Stimulated activated CD8-positive, alpha-beta memory T cell treated with anti-CD3 and anti-CD28 coated beads, Interleukin-12 subunit alpha, Interleukin-12 subunit beta, amount 100 ng/mL, for 24 hours (primary cell): ENCODE measurements around the gene RFPL1.
A peak's percentile ranks its signal among the peaks of the same experiment; 100 is the strongest.

Source experiments
- DNase-seq: peaks from one replicate; pipeline ENCODE4 v3.0.0-alpha.2; 2020; ENCODE audit errors: extremely low read depth

RFPL1 gene

GRCh38 chr22:29442976-29443375, 4.6 kb downstream of the RFPL1 start:
- DNase-seq: no peak

DNA sequence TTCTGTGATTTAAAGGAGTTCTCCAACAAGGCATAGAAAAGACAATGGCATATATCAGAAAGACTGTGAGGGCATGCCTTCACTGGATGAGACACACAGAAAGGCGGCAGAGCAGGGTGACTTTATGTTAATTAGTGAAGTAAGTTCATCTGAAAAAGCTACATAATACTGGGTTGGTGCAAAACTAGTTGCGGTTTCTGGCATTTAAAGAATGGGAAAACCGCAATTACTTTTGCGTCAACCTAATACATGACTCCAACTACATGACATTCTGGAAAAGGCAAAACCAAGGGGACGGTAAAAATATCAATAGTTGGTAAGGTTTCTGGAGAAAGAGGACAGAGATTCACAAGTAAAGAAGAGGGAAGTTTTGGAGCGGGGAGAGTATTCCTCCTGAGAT, 5.1 kb downstream of the RFPL1 start:
- no peak for DNase-seq

DNA sequence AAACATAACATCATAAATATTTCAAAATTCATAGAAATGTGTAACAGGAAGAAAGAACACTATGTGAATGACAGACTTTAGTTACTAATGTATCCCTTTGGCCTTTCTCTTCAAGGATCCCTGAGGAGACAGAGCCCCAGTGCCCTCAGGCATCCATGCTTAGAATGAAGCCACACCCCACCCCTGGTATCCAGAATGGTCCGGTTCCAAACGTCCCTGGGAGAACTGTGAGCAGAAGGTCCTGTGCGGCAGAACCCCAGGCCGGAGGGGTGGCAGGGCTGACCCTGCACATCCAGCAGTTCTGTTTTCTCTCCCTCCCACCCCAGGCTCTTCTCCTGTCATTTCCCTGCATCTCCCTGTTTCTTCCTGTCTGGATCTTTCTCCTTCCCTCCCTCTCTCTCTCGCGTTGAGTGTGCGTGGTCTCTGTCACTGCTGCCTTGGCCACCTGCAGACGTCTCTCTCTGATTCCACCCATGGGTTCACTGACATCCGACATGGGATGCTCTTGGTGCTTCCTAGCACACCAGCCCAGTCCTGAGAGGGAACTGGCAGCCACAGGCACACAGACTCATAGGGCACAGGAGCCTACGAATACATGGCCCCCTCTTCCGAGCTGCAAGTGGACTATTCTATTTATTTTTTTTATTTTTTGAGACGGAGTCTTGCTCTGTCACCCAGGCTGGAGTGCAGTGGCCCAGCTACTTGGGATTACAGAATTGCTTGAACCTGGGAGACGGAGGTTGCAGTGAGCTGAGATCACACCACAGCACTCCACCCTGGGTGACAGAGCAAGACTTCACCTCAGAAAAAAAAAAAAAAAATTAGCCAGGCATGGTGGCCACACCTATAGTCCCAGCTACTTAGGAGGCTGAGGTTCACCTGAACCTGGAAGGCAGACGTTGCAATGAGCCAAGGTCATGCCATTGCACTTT, 5.7 kb downstream of the RFPL1 start:
- DNase-seq: no peak

DNA sequence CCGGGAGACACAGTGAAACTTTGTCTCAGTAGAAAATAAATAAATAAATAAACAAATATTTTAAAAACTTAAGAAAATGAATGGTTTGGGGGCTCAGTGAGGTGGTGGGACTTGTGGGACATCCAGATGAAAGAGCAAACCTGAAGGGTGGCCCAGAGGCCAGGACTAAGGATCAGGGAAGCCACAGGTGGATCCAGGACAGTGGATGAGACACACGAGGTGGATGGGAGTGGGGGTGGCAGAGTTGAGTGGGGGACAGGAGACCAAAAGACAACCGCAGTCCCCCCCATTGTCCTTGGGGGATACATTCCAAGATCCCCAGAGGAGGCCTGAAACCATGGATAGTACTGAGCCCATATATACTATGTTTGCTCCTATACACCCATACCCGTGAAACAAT, 7.1 kb downstream of the RFPL1 start:
- no peak for DNase-seq

- DNase-seq: no peak
Observed at GRCh38 chr22:29447906-29448305, 9.5 kb downstream of the RFPL1 start.

- no peak for DNase-seq
Observed at GRCh38 chr22:29449296-29449875, 11.0 kb downstream of the RFPL1 start.

DNA sequence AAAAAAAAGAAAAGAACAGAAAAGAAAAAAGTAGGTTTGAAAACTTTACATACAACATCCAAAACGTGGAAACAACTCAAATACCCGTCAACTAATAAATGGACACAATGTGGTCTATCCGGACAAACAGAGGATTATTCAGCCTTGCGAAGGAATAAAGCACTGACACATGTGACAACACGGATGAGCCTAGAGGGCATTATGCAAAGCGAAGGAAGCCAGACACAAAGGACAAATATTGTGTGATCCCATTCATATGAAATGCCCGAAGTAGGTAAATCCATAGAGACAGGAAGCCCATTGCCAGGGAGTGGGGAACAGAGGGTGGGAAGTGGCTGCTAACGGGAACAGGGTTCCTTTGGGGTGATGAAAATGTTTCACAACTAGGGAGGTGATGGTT, 11.8 kb downstream of the RFPL1 start:
- DNase-seq: no peak

- no peak for DNase-seq
Observed at GRCh38 chr22:29451863-29452262, 13.5 kb downstream of the RFPL1 start.

- no peak for DNase-seq
Observed at GRCh38 chr22:29454276-29454675, 15.9 kb downstream of the RFPL1 start.

DNA sequence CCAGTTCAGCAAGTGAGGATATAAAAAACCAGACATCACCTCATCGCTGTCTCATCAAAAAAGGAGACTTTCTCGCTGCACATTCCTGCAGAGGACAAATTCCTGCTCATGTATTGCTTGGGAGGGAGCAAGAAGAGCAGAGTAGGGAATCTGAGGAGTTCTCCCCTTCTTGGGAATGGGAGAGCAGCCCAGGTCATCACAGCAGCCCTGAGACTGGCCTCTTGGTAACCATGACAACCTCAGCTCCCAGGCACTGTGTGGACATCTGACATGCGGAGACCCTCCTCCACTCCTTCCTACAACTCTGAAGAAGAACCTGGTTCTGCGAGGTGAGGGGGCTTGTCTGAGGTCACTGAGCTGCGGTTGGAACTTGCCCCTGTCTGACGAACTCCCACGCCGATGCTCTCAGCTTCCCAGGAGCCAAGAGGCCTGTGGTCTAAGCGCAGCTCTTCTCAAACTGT, 17.9 kb downstream of the RFPL1 start:
- DNase-seq: no peak

DNA sequence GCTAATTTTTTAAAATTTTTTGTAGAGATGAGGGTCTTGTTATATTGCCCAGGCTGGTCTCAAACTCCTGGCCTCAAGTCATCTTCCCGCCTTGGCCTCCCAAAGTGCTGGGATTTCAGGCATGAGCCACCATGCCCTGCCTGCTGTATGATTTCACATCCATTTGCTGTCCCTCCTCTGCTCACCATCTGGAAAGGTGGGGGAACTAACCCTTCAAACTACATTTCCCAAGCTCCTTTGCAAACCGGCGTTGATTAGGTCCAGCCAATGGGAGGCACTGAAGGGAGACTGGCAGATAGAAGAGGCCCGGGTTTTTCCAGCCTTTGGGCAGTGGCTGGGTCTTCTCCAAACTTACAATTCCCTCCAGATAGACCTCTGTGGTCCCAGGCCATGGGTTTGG, 19.3 kb downstream of the RFPL1 start:
- no peak for DNase-seq

- no peak for DNase-seq
Observed at GRCh38 chr22:29458551-29458950, 20.2 kb downstream of the RFPL1 start.

- no peak for DNase-seq
Observed at GRCh38 chr22:29459773-29460172, 21.4 kb downstream of the RFPL1 start.

DNA sequence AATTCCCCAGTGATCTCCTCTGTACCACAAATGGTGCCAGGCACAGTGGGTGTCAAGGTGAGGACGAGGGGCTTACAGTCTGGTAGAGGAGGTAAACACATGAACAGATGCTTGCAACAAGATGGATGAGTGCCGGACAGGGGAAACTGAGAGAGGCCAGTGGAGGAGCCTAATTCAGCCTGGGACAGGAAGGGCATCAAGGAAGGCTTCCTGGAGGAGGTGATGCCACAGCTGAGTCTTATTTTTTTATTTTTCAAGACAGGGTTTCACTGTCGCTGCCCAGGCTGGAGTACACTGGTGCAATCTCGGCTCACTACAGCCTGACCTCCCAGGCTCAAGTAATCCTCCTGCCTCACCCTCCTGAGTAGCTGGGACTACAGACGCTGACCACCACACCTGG, 22.9 kb downstream of the RFPL1 start:
- no peak for DNase-seq

DNA sequence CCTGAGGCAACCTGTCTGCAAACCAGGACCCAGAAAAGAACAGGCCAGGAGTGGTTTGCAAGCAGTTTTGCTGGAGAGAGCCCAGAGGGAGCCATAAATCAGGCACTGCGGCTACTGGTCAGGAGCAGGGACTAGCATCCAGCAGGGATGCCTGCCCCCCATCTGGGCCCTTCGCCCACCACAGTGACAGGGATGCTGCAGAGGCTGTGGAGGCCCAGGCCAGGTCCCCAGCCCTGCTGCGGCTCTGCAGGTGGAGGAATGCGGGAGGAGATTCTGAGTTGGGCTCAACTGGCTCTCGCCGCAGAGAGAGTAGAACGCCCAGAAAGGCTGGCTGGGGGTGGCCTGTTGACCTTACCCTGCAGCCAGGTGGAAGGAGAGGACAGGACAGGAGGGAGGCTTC, 25.2 kb downstream of the RFPL1 start:
- DNase-seq: no peak

DNA sequence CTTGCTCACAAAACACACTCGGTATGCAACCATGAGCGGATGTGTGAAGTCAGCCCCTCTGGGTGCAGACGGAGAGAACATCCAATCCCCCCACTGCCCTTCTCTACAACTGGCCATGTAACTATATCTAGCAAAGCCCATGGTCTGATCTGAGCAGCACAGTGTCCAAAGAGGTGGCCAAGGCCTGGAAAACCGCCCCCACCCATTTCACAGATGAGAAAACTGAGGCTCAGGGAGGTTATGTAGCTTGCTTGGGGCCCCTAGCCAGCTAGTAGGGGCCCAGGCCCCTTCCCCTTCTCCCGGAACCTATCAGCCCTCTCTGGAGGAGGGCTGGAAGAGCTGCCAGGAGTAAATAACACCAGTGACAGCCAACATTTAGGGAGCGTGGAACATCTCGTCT, 26.2 kb downstream of the RFPL1 start:
- no peak for DNase-seq

DNA sequence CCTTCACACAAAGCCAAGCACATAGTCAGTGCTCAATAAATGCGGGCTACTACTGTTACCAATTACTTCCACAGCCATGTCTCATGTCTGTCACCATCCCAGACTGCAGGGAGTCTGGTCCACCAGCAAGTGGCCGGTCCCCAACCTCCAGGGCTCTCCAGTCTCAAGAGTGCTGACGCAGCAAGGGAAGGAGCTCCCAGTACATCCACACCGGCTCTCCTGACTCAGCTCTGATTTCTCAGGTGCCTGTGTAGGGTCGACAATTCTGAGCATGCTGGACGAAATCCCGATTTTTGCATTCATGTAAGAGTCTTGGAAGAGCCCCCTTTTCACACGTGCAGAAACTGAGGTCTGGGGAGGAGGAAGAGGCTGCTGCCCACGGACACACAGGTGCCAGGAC, 31.4 kb downstream of the RFPL1 start:
- DNase-seq: no peak

DNA sequence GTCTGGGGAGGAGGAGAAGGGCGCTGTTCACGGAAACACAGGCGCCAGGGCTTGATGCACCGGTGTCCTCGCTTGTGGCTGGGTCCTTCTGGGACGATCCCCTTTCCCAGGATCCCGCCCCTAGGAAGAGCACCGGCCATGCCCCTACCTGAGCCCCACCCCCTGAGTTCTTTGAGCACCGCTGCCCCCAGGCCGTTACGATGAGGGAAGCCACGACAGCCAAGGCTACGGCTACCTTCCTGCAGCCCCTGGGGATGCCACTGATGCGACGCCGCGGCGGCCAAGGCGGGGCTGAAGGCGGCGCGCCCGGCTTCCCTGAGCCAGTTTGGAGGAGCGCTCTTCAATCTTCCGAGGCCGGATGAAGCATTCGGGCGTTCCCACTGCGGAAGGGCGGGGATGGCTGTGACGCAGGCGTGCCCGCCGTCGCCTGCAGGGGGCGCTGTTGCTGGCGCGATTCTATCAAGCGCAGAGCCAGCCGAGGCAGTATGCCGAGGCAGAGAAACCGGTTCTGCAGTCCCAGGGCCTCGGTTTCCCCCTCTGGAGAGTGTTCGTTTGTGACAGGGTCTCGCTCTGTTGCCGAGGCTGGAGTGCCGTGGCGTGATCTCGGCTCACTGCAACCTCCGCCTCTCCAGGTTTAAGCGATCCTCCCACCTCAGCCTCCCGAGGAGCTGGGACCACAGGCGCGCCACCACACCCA, 31.9 kb downstream of the RFPL1 start:
- DNase-seq: peak; percentile 27

DNA sequence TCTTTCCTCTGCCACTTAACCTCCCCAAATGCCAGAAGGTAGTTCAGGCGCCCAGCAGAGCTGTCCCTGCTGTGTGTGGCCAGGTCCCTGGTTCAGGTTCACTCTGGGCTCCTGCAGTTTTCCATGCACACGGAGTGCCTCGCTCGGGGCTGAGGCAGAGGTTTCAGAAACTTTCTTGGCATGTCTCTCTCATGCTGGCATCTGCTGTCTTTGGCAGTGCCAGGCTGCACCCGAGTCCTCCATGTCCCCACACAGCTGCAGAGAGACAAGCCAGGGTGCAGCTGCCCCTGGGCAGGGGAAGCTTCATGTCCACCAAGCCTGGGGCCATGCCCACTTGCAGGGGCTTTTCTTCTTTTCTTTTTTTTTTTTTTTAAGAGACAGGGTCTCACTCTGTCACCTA, 34.6 kb downstream of the RFPL1 start:
- no peak for DNase-seq

DNA sequence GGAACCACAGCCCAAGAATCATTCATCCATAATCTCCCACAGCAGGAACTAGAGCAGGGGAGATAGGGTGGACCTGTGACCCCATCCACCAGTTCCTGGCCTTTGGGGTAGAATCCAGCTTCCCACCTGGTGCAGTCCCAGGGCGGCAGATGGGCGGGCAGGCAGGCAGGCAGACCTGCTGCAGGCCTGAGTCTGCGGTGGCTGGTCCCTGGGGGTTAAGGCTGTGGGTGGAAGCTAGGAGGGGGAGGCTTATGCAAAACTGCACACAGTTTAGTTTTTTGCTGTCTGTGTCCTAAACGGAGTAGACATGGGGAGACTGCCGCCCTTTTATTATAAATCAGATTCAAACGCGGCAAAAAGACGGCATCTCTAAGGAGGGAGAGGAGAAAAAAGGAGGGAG, 37.2 kb downstream of the RFPL1 start:
- no peak for DNase-seq

DNA sequence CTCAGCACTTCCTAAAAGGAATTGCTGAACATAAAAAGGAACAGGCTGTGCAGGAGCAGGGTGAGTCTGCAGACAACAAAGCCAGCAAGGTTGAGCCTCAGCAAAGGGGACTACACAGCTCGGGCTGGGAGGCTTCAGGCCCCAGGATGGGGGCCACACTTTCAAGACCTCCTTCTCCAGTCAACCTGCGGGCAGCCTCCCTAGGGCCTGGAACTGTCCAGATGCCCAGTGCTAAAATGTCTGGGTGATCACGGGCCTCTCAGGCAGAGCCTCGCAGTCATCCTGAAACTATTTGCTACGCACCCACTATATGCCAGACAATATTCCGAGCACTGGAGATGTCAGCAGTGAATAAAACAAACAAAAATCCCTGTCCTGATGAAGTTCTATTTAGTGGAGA, 37.7 kb downstream of the RFPL1 start:
- no peak for DNase-seq

DNA sequence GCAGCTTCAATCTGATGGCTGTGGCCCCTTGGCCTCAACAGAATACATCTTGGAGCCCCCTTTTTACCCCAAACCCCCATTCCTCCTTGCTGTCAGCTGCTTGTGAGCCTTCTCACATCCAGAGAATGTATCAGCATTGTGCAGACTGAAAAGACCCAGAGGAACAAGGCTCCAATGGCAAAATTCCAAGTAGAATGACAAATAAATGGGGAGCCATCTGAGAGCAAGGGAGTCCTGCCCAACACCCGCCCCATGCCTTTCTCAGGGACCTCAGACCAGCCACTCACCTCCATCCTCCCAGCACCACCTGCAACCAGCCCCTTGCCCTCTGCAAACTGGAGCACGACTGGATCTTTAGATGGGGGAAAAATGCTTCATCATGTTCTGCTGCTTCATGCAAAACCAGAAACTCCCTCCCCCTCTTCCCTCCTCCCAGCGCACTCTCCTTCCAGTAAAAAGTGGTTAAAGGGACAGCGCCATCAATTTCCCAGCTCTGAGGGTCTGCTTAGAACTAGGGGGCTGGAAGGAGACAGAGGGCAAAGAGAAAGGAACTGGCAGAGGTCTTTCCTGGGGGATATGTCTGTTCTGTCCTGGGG, 39.4 kb downstream of the RFPL1 start:
- DNase-seq: no peak
